H1 (cell line): Measurements from ENCODE around the gene AOPEP. TPM values are rescaled to one million over a fixed set of nuclear protein-coding genes. Genes with fewer than 3 reads are reported as not detected.

ENCODE experiments used
- CTCF ChIA-PET: fragments of 300-600 bp; sonication (Branson Sonifier 250); formaldehyde crosslinking; loops from one replicate; lab custom pipeline; 2021; ENCODE audit not compliant: partially characterized antibody; lab: Charles Lee
- POLR2A ChIA-PET: fragments of 300-600 bp; sonication (Branson Sonifier 250); formaldehyde crosslinking; loops from one replicate; lab custom pipeline; 2021; ENCODE audit warnings: inconsistent platforms; ENCODE audit not compliant: partially characterized antibody; lab: Charles Lee
- DNase-seq, 2 experiments: peaks; one replicate each; pipeline versions ENCODE4 v3.0.0 to v3.0.0-alpha.2; 2010 to 2022; ENCODE audit warnings: low spot score in 2 of 2, low read depth in 1 of 2, mixed read lengths in 1 of 2
- FAIRE-seq: peaks from 2 replicates; lab custom pipeline; 2011; peaks lifted over from hg19 to GRCh38; lab: Jason Lieb, UNC
- H2AFZ ChIP-seq: 2 replicates; pipeline ENCODE4 v1.8.1; 2012; ENCODE audit warnings: low read length, inconsistent platforms
- H2AK5ac ChIP-seq: 2 replicates; pipeline ENCODE4 v1.6.1; 2013; ENCODE audit warnings: low read depth, low read length
- H2BK120ac ChIP-seq: replicated peaks from 2 replicates; pipeline ENCODE3; 2013; ENCODE audit warnings: low read depth, low read length, inconsistent platforms
- H2BK12ac ChIP-seq: 2 replicates; pipeline ENCODE4 v1.6.1; 2013; ENCODE audit warnings: low read depth, low read length
- H2BK15ac ChIP-seq: 2 replicates; pipeline ENCODE4 v1.6.1; 2013; ENCODE audit warnings: low read length
- H2BK20ac ChIP-seq: 2 replicates; pipeline ENCODE4 v1.6.1; 2013; ENCODE audit warnings: low read length
- H2BK5ac ChIP-seq: 2 replicates; pipeline ENCODE4 v1.6.1; 2013; ENCODE audit warnings: low read depth, low read length
- H3K14ac ChIP-seq: 2 replicates; pipeline ENCODE4 v1.6.1; 2013; ENCODE audit warnings: inconsistent platforms; ENCODE audit not compliant: insufficient read length
- H3K18ac ChIP-seq: 2 replicates; pipeline ENCODE4 v1.6.1; 2013; ENCODE audit warnings: low read length; ENCODE audit errors: extremely low read depth
- H3K23ac ChIP-seq: 2 replicates; pipeline ENCODE4 v1.6.1; 2013; ENCODE audit warnings: inconsistent platforms; ENCODE audit not compliant: insufficient read length
- H3K23me2 ChIP-seq: 2 replicates; pipeline ENCODE4 v1.6.1; 2013; ENCODE audit warnings: low read depth, low read length
- H3K27ac ChIP-seq: 2 replicates; pipeline ENCODE4 v1.6.1; 2011; ENCODE audit warnings: low read depth, low read length, inconsistent platforms
- H3K27me3 ChIP-seq, 4 experiments: replicated peaks in 1 of 4; 1 replicate in 1 of 4; 2 replicates in 3 of 4; pipeline versions ENCODE4 v1.6.1 to v1.8.1; 2011 to 2013; ENCODE audit warnings: low read length in 3 of 4, mild to moderate bottlenecking in 3 of 4, inconsistent platforms in 2 of 4, mixed read lengths in 2 of 4, moderate library complexity in 1 of 4; ENCODE audit not compliant: control insufficient read depth in 3 of 4, insufficient read depth in 3 of 4; ENCODE audit errors: extremely low read depth in 1 of 4
- H3K36me3 ChIP-seq, 4 experiments: 2 replicates each; pipeline versions ENCODE4 v1.6.1 to v1.8.1; 2011 to 2013; ENCODE audit warnings: mild to moderate bottlenecking in 4 of 4, low read length in 3 of 4, moderate library complexity in 2 of 4, control low read depth in 1 of 4, inconsistent platforms in 1 of 4; ENCODE audit not compliant: insufficient read depth in 4 of 4, control insufficient read depth in 2 of 4
- H3K4ac ChIP-seq: replicated peaks from 2 replicates; pipeline ENCODE3; 2013; ENCODE audit warnings: low read length, low read depth, mixed read lengths, inconsistent platforms; ENCODE audit not compliant: insufficient read length
- H3K4me1 ChIP-seq, 4 experiments: replicated peaks in 1 of 4; 1 replicate in 1 of 4; 2 replicates in 3 of 4; pipeline versions ENCODE4 v1.6.1 to v1.8.1; 2011 to 2013; ENCODE audit warnings: low read length in 3 of 4, inconsistent platforms in 2 of 4, mixed read lengths in 1 of 4; ENCODE audit not compliant: insufficient read depth in 4 of 4, control insufficient read depth in 3 of 4
- H3K4me2 ChIP-seq, 2 experiments: 2 replicates each; pipeline versions ENCODE4 v1.6.1 to v1.8.1; 2011 to 2013; ENCODE audit warnings: low read depth in 2 of 2, low read length in 2 of 2, control low read depth in 1 of 2, inconsistent platforms in 1 of 2, mild to moderate bottlenecking in 1 of 2; ENCODE audit not compliant: insufficient read depth in 1 of 2
- H3K4me3 ChIP-seq, 4 experiments: fragments of 200-600, 300-600 bp in 1 of 4; sonication (generic), shearing (Covaris generic), sonication (Bioruptor Twin) in 1 of 4; 2 replicates each; pipeline versions ENCODE4 v1.5.1 to v1.8.1; 2011 to 2016; ENCODE audit warnings: low read length in 4 of 4, low read depth in 3 of 4, control low read depth in 2 of 4, inconsistent platforms in 2 of 4, mild to moderate bottlenecking in 2 of 4, mixed read lengths in 1 of 4, moderate library complexity in 1 of 4; ENCODE audit not compliant: insufficient read depth in 2 of 4; ENCODE audit errors: extremely low read depth in 1 of 4
- H3K56ac ChIP-seq: replicated peaks from 2 replicates; pipeline ENCODE3; 2013; ENCODE audit warnings: low read depth, mild to moderate bottlenecking, mixed read lengths, low read length, inconsistent platforms; ENCODE audit not compliant: insufficient read length
- H3K79me1 ChIP-seq: 2 replicates; pipeline ENCODE4 v1.6.1; 2013; ENCODE audit warnings: low read depth, low read length, control low read depth
- H3K79me2 ChIP-seq, 2 experiments: 2 replicates each; pipeline versions ENCODE4 v1.6.1 to v1.8.1; 2012 to 2013; ENCODE audit warnings: low read length in 2 of 2, mild to moderate bottlenecking in 2 of 2, inconsistent platforms in 1 of 2; ENCODE audit not compliant: insufficient read depth in 2 of 2, control insufficient read depth in 1 of 2
- H3K9ac ChIP-seq, 4 experiments: replicated peaks in 1 of 4; 1 replicate in 1 of 4; 2 replicates in 3 of 4; pipeline versions ENCODE4 v1.6.1 to v1.8.1; 2011 to 2013; ENCODE audit warnings: low read depth in 3 of 4, low read length in 3 of 4, control low read depth in 2 of 4, mild to moderate bottlenecking in 2 of 4, moderate library complexity in 2 of 4, inconsistent platforms in 1 of 4; ENCODE audit errors: extremely low read depth in 1 of 4
- H3K9me3 ChIP-seq, 2 experiments: 2 replicates each; pipeline versions ENCODE4 v1.6.1 to v1.8.1; 2012 to 2013; ENCODE audit warnings: mild to moderate bottlenecking in 2 of 2, moderate library complexity in 2 of 2, control low read depth in 1 of 2, inconsistent platforms in 1 of 2, low read depth in 1 of 2, low read length in 1 of 2, mixed read lengths in 1 of 2; ENCODE audit not compliant: insufficient read depth in 2 of 2
- H4K20me1 ChIP-seq, 2 experiments: replicated peaks in 1 of 2; 2 replicates each; pipeline versions ENCODE3 to v1.8.1; 2011 to 2013; ENCODE audit warnings: inconsistent platforms in 2 of 2, low read length in 2 of 2, mild to moderate bottlenecking in 1 of 2; ENCODE audit not compliant: insufficient read depth in 2 of 2, control insufficient read depth in 1 of 2
- H4K5ac ChIP-seq: 2 replicates; pipeline ENCODE4 v1.6.1; 2013; ENCODE audit warnings: low read length, low read depth, mixed read lengths, inconsistent platforms; ENCODE audit not compliant: insufficient read length
- H4K8ac ChIP-seq: 2 replicates; pipeline ENCODE4 v1.8.0; 2013; ENCODE audit warnings: mild to moderate bottlenecking, moderate library complexity, low read length, inconsistent platforms; ENCODE audit not compliant: insufficient read depth; ENCODE audit errors: extremely low read depth
- H4K91ac ChIP-seq: replicated peaks from 2 replicates; pipeline ENCODE3; 2013; ENCODE audit warnings: low read length, mixed read lengths, inconsistent platforms; ENCODE audit not compliant: insufficient read length
- BRCA1 ChIP-seq: IDR thresholded peaks from 2 replicates; pipeline ENCODE4 v1.6.1; 2012; ENCODE audit warnings: low read depth, low read length, improper control_type of control experiment
- CBX8 ChIP-seq: fragments of 300-800, 300-1000 bp; sonication (generic); IDR thresholded peaks from 2 replicates; pipeline ENCODE4 v1.7.1; 2016; ENCODE audit warnings: low read depth, low read length, borderline replicate concordance
- CHD1 ChIP-seq: IDR thresholded peaks from 2 replicates; pipeline ENCODE4 v1.6.1; 2012; ENCODE audit warnings: low read depth, low read length, improper control_type of control experiment
- CREB1 ChIP-seq: IDR thresholded peaks from 2 replicates; pipeline ENCODE4 v1.6.1; 2012; ENCODE audit warnings: inconsistent platforms
- E2F6 ChIP-seq: IDR thresholded peaks from 2 replicates; pipeline ENCODE4 v1.6.1; 2012; ENCODE audit warnings: inconsistent platforms
- EGR1 ChIP-seq: IDR thresholded peaks from 2 replicates; pipeline ENCODE4 v1.6.1; 2011; ENCODE audit warnings: low read depth, low read length, borderline replicate concordance
- JUND ChIP-seq: IDR thresholded peaks from 2 replicates; pipeline ENCODE4 v1.6.1; 2011; ENCODE audit warnings: mild to moderate bottlenecking, improper control_type of control experiment, low read length
- KDM4A ChIP-seq: IDR thresholded peaks from one replicate; pipeline ENCODE4 v1.7.1; 2012; ENCODE audit warnings: low read depth, mild to moderate bottlenecking, moderate library complexity, low read length, inconsistent platforms; ENCODE audit not compliant: severe bottlenecking
- SP4 ChIP-seq: IDR thresholded peaks from 2 replicates; pipeline ENCODE4 v1.6.1; 2012; ENCODE audit warnings: low read length, inconsistent platforms
- SRF ChIP-seq: IDR thresholded peaks from 2 replicates; pipeline ENCODE4 v1.6.1; 2011; ENCODE audit warnings: mild to moderate bottlenecking, low read depth, low read length, moderate library complexity
- TAF7 ChIP-seq: optimal IDR thresholded peaks from 2 replicates; pipeline ENCODE3; 2011; ENCODE audit warnings: low read depth, mild to moderate bottlenecking, inconsistent platforms, low read length, moderate library complexity, borderline replicate concordance
- TEAD4 ChIP-seq: IDR thresholded peaks from 2 replicates; pipeline ENCODE4 v1.6.1; 2012; ENCODE audit warnings: low read depth, low read length, inconsistent platforms, mixed read lengths
- ZNF274 ChIP-seq: IDR thresholded peaks from 2 replicates; pipeline ENCODE4 v1.7.0; 2012; ENCODE audit warnings: low read length, borderline replicate concordance; ENCODE audit errors: extremely low read depth
- WGBS, 2 experiments: shearing (Covaris generic) in 1 of 2; methylation state at CpG; one replicate each; pipeline versions ENCODE4 v1.1.6 to v1.1.7; 2013 to 2015; ENCODE audit warnings: low lambda C conversion rate in 2 of 2, mixed read lengths in 2 of 2, inconsistent platforms in 1 of 2, low coverage in 1 of 2, missing lambda C conversion rate in 1 of 2; ENCODE audit not compliant: insufficient replicate concordance in 2 of 2, insufficient coverage in 1 of 2, insufficient read length in 1 of 2; ENCODE audit errors: extremely low coverage in 1 of 2, missing lambda C conversion rate in 1 of 2; 5-methylcytosine and 5-hydroxymethylcytosine counted together
- polyA plus RNA-seq, 7 experiments: library from polyadenylated mRNA; depleted of rRNA in 3 of 7; stranded (reverse) in 5 of 7; unstranded in 2 of 7; fragments of >200 nt in 5 of 7; fragments of 200-250 nt in 2 of 7; gene quantifications; 1 replicate in 5 of 7; 2 replicates in 1 of 7; 4 replicates in 1 of 7; pipeline versions ENCODE4 v1.2.1 to v1.2.3, GENCODE V29; 2011 to 2013; ENCODE audit warnings: missing spikeins in 2 of 7, mixed read lengths in 2 of 7
- total RNA-seq: library from RNA; stranded (reverse); fragmentation: NEBNext Ultra II Directional; extraction: Animal tissue kit (Norgen Biotek cat#: 25700); gene quantifications from 2 replicates; pipeline ENCODE4 v1.2.1, GENCODE V29; 2021

Gene AOPEP
- total and polyA plus RNA-seq, 2 of the 8 experiments (the other 6 are each of a cell fraction or from before 2014, with no cell fraction given), result 6.1 to 14.3 TPM

- Histone ChIP-seq H2BK15ac (no peak overlapping the region), H3K14ac (no peak overlapping the region), H3K4ac (no peak overlapping the region), H3K23ac (no peak overlapping the region), H2BK12ac (no peak overlapping the region; the same call in 1 of the 2 replicates), H3K4me3 (no peak overlapping the region), H2BK5ac (0 out of 2 replicates have a peak overlapping the region, but pooled peaks have one; percentile 67), H3K18ac (no peak overlapping the region), H3K79me1 (no peaks in the 10 kb centered on the region), H4K5ac (no peak overlapping the region), H4K20me1 (no peaks in the 10 kb centered on the region), H3K9me3 (no peaks in the 10 kb centered on the region), H4K8ac (no peak overlapping the region), H3K27ac (no peak overlapping the region), H4K91ac (no peak overlapping the region), H3K9ac (no peak overlapping the region), H2BK120ac (no peak overlapping the region), H3K79me2 (no peaks in the 10 kb centered on the region), H2AK5ac (no peak overlapping the region), H3K23me2 (no peaks in the 10 kb centered on the region), H2BK20ac (no peak overlapping the region), H3K36me3 (no peaks in the 10 kb centered on the region), H3K4me2 (no peak overlapping the region), H3K56ac (no peak overlapping the region), H3K4me1 (peaks cover 5 to 21% (median 8%) of the 10 kb centered on the region in 4 experiments), H3K27me3 (no peaks in the 10 kb centered on the region), H2AFZ (no peak overlapping the region)
- 95% methylated on average over 9 of the region's 9 CpGs; no CpG with 5 or more reads in 1 of the 2 experiments for WGBS, 2 experiments
- FAIRE-seq, result no peak
- CTCF ChIA-PET, result interaction anchor here (1.3 to 8.6 kb wide), 4 partner anchors 10 to 351 kb away, joined by 6 to 62 read pairs (median 8); no protein-coding TSS in a partner anchor
- POLR2A ChIA-PET, result no interaction called here
- DNase-seq, result no peak
- TF ChIP-seq SP4 (no peak), ZNF274 (no peak), TAF7 (no peak), E2F6 (no peak), SRF (no peak), KDM4A (no peak), CBX8 (no peak), TEAD4 (no peak), JUND (no peak), EGR1 (no peak), CREB1 (no peak), BRCA1 (no peak), CHD1 (no peak)
Measured at GRCh38 chr9:95134457-95134881, 408.0 kb downstream of the AOPEP start.
